Endothelial cell of umbilical vein (primary cell): ENCODE data around the gene ABTB2. TPM values are rescaled to one million over a fixed set of nuclear protein-coding genes. Genes with fewer than 3 reads are reported as not detected.

Experiments
- BruUV-seq: library from RNA; stranded (reverse); fragments of 400-500 nt; replicated peaks from 2 replicates; lab custom pipeline; 2021; lab: Mats Ljungman, UMichigan
- CTCF ChIA-PET: fragments of 300-600, 350-600 bp; sonication (Branson Sonifier 250); formaldehyde crosslinking; loops from one replicate; lab custom pipeline; 2021; ENCODE audit warnings: antibody characterized with exemption, inconsistent platforms; lab: Charles Lee
- POLR2A ChIA-PET: fragments of 300-600, 350-600 bp; sonication (Branson Sonifier 250); formaldehyde crosslinking; loops from one replicate; lab custom pipeline; 2021; ENCODE audit warnings: antibody characterized with exemption, inconsistent platforms; lab: Charles Lee
- DNase-seq: peaks from one replicate; pipeline ENCODE4 v3.0.0-alpha.2; 2011; ENCODE audit warnings: low read depth, low spot score
- FAIRE-seq: peaks from 2 replicates; lab custom pipeline; 2011; peaks lifted over from hg19 to GRCh38; lab: Jason Lieb, UNC
- H2AFZ ChIP-seq: 2 replicates; pipeline ENCODE4 v1.6.0; 2012; ENCODE audit warnings: low read depth, low read length, control low read depth, inconsistent platforms
- H3K27ac ChIP-seq: 2 replicates; pipeline ENCODE4 v1.5.1; 2011; ENCODE audit warnings: low read depth, mild to moderate bottlenecking, control low read depth, low read length, moderate library complexity; ENCODE audit not compliant: insufficient read depth
- H3K27me3 ChIP-seq, 2 experiments: 2 replicates each; pipeline versions ENCODE4 v1.6.0 to v1.6.1; 2011; ENCODE audit warnings: low read length in 2 of 2, mixed read lengths in 1 of 2; ENCODE audit not compliant: control insufficient read depth in 2 of 2, insufficient read depth in 2 of 2
- H3K36me3 ChIP-seq, 2 experiments: 2 replicates in 1 of 2; 3 replicates in 1 of 2; pipeline ENCODE4 v1.5.1; 2011; ENCODE audit warnings: low read length in 2 of 2, mild to moderate bottlenecking in 1 of 2, moderate library complexity in 1 of 2; ENCODE audit not compliant: control insufficient read depth in 2 of 2, insufficient read depth in 2 of 2; ENCODE audit errors: extremely low read depth in 1 of 2
- H3K4me1 ChIP-seq: 3 replicates; pipeline ENCODE4 v1.5.1; 2011; ENCODE audit warnings: mild to moderate bottlenecking, low read length; ENCODE audit not compliant: control insufficient read depth, insufficient read depth; ENCODE audit errors: extremely low read depth
- H3K4me2 ChIP-seq: 2 replicates; pipeline ENCODE4 v1.6.1; 2011; ENCODE audit warnings: low read length, control low read depth, mixed read lengths; ENCODE audit not compliant: insufficient read depth
- H3K4me3 ChIP-seq, 3 experiments: fragments of 200-600 bp in 1 of 3; sonication (generic), shearing (Covaris generic) in 1 of 3; replicated peaks in 1 of 3; 2 replicates each; pipeline ENCODE4 v1.5.1; 2011 to 2016; ENCODE audit warnings: control low read depth in 3 of 3, low read length in 3 of 3, mild to moderate bottlenecking in 2 of 3, inconsistent platforms in 1 of 3, low read depth in 1 of 3, moderate library complexity in 1 of 3; ENCODE audit not compliant: insufficient read depth in 1 of 3
- H3K79me2 ChIP-seq: 2 replicates; pipeline ENCODE4 v1.6.0; 2012; ENCODE audit warnings: low read length, inconsistent platforms; ENCODE audit not compliant: control insufficient read depth, insufficient read depth
- H3K9ac ChIP-seq: replicated peaks from 2 replicates; pipeline ENCODE3; 2011; ENCODE audit warnings: low read length, control low read depth; ENCODE audit not compliant: insufficient read depth; ENCODE audit errors: extremely low read depth
- H3K9me1 ChIP-seq: replicated peaks from 3 replicates; pipeline ENCODE4 v1.6.0; 2011; ENCODE audit warnings: mild to moderate bottlenecking, low read length; ENCODE audit not compliant: control insufficient read depth, insufficient read depth; ENCODE audit errors: extremely low read depth
- H3K9me3 ChIP-seq: replicated peaks from 2 replicates; pipeline ENCODE4 v1.5.1; 2012; ENCODE audit warnings: low read length, inconsistent platforms; ENCODE audit not compliant: control insufficient read depth, insufficient read depth
- H4K20me1 ChIP-seq: replicated peaks from 2 replicates; pipeline ENCODE3; 2011; ENCODE audit warnings: mild to moderate bottlenecking, low read length; ENCODE audit not compliant: control insufficient read depth, insufficient read depth; ENCODE audit errors: extremely low read depth
- CTCF ChIP-seq, 2 donors: IDR thresholded peaks; 1 replicate in 1 of 2; 2 replicates in 1 of 2; pipeline ENCODE4 v1.5.1; 2011; ENCODE audit warnings: low read length in 2 of 2, mild to moderate bottlenecking in 2 of 2, moderate library complexity in 2 of 2, control low read depth in 1 of 2, inconsistent platforms in 1 of 2, low read depth in 1 of 2; ENCODE audit not compliant: insufficient read depth in 1 of 2; ENCODE audit errors: extremely low read depth in 1 of 2
- EZH2 ChIP-seq: IDR thresholded peaks from 2 replicates; pipeline ENCODE4 v1.6.1; 2012; ENCODE audit warnings: borderline replicate concordance, low read depth, mild to moderate bottlenecking, moderate library complexity, low read length, inconsistent platforms; ENCODE audit not compliant: severe bottlenecking
- FOS ChIP-seq: IDR thresholded peaks from 2 replicates; pipeline ENCODE4 v1.6.1; 2011; ENCODE audit warnings: mild to moderate bottlenecking, low read length, moderate library complexity, borderline replicate concordance; ENCODE audit not compliant: insufficient read depth
- GATA2 ChIP-seq: IDR thresholded peaks from 2 replicates; pipeline ENCODE4 v1.7.0; 2011; ENCODE audit warnings: low read depth, mild to moderate bottlenecking, moderate library complexity, mixed read lengths, low read length; ENCODE audit not compliant: insufficient read length, insufficient read depth
- JUN ChIP-seq: IDR thresholded peaks from 2 replicates; pipeline ENCODE4 v1.6.1; 2011; ENCODE audit warnings: borderline replicate concordance, low read depth; ENCODE audit not compliant: insufficient read length, insufficient read depth
- MAX ChIP-seq: IDR thresholded peaks from 2 replicates; pipeline ENCODE4 v1.6.1; 2011; ENCODE audit not compliant: insufficient read depth, insufficient read length
- MYC ChIP-seq: IDR thresholded peaks from one replicate; pipeline ENCODE4 v1.6.1; 2011; ENCODE audit warnings: mild to moderate bottlenecking, low read depth, low read length
- POLR2A ChIP-seq: IDR thresholded peaks from 2 replicates; pipeline ENCODE4 v1.6.1; 2012; ENCODE audit warnings: low read depth, mild to moderate bottlenecking, control low read depth, low read length
- POLR2AphosphoS5 ChIP-seq: IDR thresholded peaks from 2 replicates; pipeline ENCODE4 v1.6.1; 2012; ENCODE audit warnings: low read depth, mild to moderate bottlenecking, control low read depth, low read length, moderate library complexity; ENCODE audit not compliant: insufficient read depth
- dilution Hi-C: fragments of 300-500 bp; cut with MboI; formaldehyde crosslinking; loops from one replicate; pipeline ENCODE4 v1.15.0; 2019; ENCODE audit warnings: low sequenced_read_pairs; ENCODE audit not compliant: extremely low pct_ligation_motif_present
- intact Hi-C: fragments of 100-400 bp; cut with micrococcal nuclease; formaldehyde crosslinking; loops from one replicate; pipeline ENCODE4 v1.10.0; 2022
- polyA plus RNA-seq, 4 experiments: library from polyadenylated mRNA; depleted of rRNA in 3 of 4; stranded (reverse) in 3 of 4; unstranded in 1 of 4; fragments of >200 nt; gene quantifications; 2 replicates each; pipeline versions ENCODE4 v1.2.1 to v1.2.3, GENCODE V29; 2011 to 2012; ENCODE audit warnings: missing spikeins in 1 of 4
- total RNA-seq: library from RNA; stranded (reverse); gene quantifications from 2 replicates; pipeline ENCODE4 v1.2.3, GENCODE V29; 2021

Gene ABTB2
- total and polyA plus RNA-seq, 2 donors (not counting 3 experiments of a cell fraction or from before 2014, with no cell fraction given), result 0.11 to 0.14 TPM

GRCh38 chr11:34349882-34350281 is 7.9 kb downstream of the ABTB2 start:
- no peaks in the 10 kb centered on the region for H3K9me3 ChIP-seq
- no TSS peak for BruUV-seq
- intact Hi-C loops, result no loop called here
- peaks cover 6 to 10% of the 10 kb centered on the region in 2 experiments for H3K27me3 ChIP-seq
- H3K36me3 ChIP-seq, result no peaks in the 10 kb centered on the region
- TF ChIP-seq JUN (no peak), MYC (no peak), EZH2 (no peak), GATA2 (no peak), FOS (no peak), POLR2AphosphoS5 (no peak), CTCF (IDR thresholded peaks at IDR 0.05; ENCODE audit: extremely low read depth in 1 of 2, insufficient read depth in 1 of 2, low read depth in 1 of 2, low read length in 2 of 2) (no peak), MAX (no peak), POLR2A (no peak)
- no peaks in the 10 kb centered on the region for H3K79me2 ChIP-seq
- dilution Hi-C loops, result no loop called here
- H3K4me3 ChIP-seq, result no peak overlapping the region
- DNase-seq (no peak), FAIRE-seq (no peak)
- H2AFZ ChIP-seq, result no peak overlapping the region
- no peaks in the 10 kb centered on the region for H3K4me1 ChIP-seq
- no peak overlapping the region for H3K4me2 ChIP-seq
- CTCF ChIA-PET, result interaction anchor here (3.8 kb wide), 1 partner anchor 176 kb away, joined by 11 read pairs; no protein-coding TSS in a partner anchor
- POLR2A ChIA-PET, result no interaction called here
- H3K27ac ChIP-seq, result no peak overlapping the region
- no peak overlapping the region for H3K9ac ChIP-seq
- H3K9me1 ChIP-seq, result no peaks in the 10 kb centered on the region
- no peaks in the 10 kb centered on the region for H4K20me1 ChIP-seq
